WI38 (cell line): ENCODE data around the gene RGS4.

ENCODE experiments used
- H3K4me3 ChIP-seq: 2 replicates; pipeline ENCODE4 v1.5.1; 2011; ENCODE audit warnings: low read depth, mild to moderate bottlenecking, control low read depth, low read length
- TF ChIP-seq, protein P1 (sequence below): IDR thresholded peaks from 2 replicates; pipeline ENCODE4 v1.5.1; 2012; ENCODE audit warnings: low read depth, mild to moderate bottlenecking, control low read depth, low read length

Gene RGS4

GRCh38 chr1:163076044-163076443 lies 6.9 kb downstream of the RGS4 start:
- TF ChIP-seq, protein P1, sequence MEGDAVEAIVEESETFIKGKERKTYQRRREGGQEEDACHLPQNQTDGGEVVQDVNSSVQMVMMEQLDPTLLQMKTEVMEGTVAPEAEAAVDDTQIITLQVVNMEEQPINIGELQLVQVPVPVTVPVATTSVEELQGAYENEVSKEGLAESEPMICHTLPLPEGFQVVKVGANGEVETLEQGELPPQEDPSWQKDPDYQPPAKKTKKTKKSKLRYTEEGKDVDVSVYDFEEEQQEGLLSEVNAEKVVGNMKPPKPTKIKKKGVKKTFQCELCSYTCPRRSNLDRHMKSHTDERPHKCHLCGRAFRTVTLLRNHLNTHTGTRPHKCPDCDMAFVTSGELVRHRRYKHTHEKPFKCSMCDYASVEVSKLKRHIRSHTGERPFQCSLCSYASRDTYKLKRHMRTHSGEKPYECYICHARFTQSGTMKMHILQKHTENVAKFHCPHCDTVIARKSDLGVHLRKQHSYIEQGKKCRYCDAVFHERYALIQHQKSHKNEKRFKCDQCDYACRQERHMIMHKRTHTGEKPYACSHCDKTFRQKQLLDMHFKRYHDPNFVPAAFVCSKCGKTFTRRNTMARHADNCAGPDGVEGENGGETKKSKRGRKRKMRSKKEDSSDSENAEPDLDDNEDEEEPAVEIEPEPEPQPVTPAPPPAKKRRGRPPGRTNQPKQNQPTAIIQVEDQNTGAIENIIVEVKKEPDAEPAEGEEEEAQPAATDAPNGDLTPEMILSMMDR, result no peak
- no peak overlapping the region for H3K4me3 ChIP-seq

DNA sequence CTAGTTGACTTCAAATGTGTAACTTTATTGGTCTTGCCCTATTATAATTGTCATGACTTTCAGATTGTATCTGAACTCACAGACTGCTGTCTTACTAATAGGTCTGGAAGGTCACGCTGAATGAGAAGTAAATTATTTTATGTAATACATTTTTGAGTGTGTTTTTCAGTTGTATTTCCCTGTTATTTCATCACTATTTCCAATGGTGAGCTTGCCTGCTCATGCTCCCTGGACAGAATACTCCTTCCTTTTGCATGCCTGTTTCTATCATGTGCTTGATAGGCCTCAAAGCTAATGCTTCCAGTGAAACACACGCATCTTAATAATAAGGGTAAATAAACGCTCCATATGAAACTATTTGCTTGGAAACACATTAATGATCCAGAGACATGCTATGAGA lies 7.3 kb downstream of the RGS4 start:
- H3K4me3 ChIP-seq, result no peak overlapping the region
- TF ChIP-seq, protein P1, result no peak

DNA sequence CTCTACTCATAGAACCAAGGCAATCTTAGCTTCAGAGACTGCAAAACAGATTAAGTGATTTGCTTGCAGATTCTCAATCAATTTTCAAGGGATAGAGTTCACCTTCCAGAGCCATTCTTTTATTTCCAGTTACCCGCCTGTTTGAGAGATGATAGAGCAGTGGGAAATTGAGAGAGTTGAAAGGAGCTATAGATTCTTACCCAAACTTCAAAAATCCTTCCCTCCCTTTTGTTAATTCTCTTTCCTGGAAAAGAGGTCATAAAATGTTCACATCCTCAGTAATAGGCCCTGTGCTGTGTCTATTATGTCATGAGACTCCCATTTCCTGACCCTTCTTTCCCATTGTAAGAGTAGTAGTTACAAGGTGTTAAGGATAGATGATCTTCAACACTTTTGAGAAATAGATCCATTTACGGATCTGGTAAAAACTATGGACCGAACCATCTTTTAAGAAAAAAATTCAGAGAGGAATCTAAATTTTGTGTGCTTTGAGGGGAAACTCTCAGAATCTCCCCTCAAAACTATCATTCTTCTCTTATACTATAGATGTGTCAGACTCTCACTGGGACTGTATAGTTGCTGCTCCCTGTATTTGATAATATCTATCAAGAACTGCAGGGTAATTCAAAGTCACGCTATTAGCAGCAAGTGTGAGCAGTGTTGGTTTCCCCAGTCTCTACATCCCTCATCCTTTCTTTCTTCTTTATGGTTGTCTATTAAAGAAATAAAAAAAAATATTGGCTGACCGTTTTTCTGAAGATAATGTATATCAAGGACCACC lies 8.0 kb downstream of the RGS4 start:
- TF ChIP-seq, protein P1, result no peak
- H3K4me3 ChIP-seq, result no peak overlapping the region

DNA sequence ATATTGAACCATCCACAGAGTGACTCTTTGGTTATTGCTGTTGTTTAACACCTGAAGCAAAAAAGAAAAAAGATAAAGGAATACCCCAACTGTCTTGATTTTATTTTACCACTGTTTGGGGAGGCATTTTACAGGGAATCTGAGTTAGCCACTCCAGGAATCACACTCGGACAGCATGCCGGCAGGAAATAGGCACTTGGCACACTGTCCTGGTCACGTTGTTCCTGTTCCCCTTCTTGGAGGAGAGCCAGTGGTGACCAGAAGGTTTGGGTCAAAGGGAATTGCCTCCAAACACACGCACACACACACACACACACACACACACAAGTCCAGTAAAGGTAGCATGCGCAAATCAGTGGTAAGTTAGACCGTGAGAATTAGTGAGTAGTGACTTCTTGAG lies 13.8 kb downstream of the RGS4 start:
- TF ChIP-seq, protein P1, result no peak
- H3K4me3 ChIP-seq, result no peak overlapping the region

DNA sequence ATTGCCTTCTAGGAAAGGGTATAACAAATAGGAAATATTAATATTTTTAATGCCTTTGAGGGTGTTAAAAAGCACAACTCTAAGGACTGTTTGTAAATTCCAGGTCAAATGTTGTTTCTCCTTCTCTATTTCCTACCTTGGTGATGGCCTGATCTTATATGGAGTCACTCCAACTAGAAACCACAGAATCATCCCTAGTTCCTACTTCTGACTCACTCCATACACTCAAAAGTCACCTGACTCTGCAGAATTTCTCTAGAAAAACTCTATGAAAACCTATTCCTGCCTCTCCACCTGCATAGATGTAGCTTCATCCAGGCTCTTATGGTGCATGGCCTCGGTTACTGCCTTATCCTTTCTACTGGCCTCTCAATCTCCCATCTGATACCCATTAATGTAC lies 14.5 kb downstream of the RGS4 start:
- no peak overlapping the region for H3K4me3 ChIP-seq
- TF ChIP-seq, protein P1, result no peak

DNA sequence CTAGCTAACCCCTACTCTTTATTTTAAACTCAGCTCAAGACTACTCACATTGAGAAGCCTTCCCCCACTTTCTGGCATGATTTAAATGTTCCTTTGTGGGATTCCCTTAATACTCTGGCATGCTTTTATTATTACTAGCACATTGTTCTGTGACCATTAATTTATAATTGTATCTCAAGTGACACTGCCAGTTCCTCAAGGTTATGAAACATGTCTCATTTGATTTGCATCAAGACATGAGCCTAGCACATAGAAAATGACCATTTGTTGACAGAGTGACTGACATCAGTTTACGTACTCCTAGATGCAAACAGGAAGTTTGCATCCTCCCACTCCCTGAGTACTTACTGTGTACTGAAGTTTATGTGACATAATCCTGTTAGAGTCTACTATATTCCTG lies 15.2 kb downstream of the RGS4 start:
- TF ChIP-seq, protein P1, result no peak
- no peak overlapping the region for H3K4me3 ChIP-seq

- TF ChIP-seq, protein P1, result no peak
- H3K4me3 ChIP-seq, result no peak overlapping the region
Observed at GRCh38 chr1:163085041-163085903, 16.1 kb downstream of the RGS4 start.
